Measurements from ENCODE around the gene PPM1E.
"Not testable (repeated sequence)": the region's sequence is repeated elsewhere in the genome, so short reads cannot be mapped to it uniquely, and the experiment has no call there.

The PPM1E gene

DNA sequence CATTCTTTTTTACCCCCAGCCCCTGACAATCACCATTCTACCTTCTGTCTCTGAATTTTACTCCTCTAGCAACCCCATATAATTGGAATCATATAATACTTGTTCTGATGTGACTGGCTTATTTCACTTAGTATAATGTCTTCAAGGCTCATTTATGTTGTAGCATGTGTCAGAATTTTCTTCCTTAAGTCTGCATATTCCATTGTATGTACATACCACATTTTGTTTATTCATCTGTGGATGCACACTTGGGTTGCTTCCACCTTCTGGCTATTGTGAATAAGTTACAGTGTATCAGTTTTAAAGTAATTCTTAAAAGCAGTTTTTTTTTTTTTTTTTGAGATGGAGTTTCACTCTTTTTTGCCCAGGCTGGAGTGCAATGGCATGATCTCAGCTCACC, 24.7 kb upstream of the PPM1E start:
- TF ChIP-seq, protein P1, sequence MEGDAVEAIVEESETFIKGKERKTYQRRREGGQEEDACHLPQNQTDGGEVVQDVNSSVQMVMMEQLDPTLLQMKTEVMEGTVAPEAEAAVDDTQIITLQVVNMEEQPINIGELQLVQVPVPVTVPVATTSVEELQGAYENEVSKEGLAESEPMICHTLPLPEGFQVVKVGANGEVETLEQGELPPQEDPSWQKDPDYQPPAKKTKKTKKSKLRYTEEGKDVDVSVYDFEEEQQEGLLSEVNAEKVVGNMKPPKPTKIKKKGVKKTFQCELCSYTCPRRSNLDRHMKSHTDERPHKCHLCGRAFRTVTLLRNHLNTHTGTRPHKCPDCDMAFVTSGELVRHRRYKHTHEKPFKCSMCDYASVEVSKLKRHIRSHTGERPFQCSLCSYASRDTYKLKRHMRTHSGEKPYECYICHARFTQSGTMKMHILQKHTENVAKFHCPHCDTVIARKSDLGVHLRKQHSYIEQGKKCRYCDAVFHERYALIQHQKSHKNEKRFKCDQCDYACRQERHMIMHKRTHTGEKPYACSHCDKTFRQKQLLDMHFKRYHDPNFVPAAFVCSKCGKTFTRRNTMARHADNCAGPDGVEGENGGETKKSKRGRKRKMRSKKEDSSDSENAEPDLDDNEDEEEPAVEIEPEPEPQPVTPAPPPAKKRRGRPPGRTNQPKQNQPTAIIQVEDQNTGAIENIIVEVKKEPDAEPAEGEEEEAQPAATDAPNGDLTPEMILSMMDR (IDR thresholded peaks at IDR 0.05; ENCODE audit: control insufficient read depth, extremely low read depth, insufficient read depth), result no peak
- no peak overlapping the region for H3K4me3 ChIP-seq (ENCODE audit: low read depth, low read length)
- DNase-seq (ENCODE audit: low read depth), result no peak

- no peak for DNase-seq (ENCODE audit: low read depth)
- TF ChIP-seq, protein P1 (IDR thresholded peaks at IDR 0.05; ENCODE audit: control insufficient read depth, extremely low read depth, insufficient read depth), result no peak
- no peak overlapping the region for H3K4me3 ChIP-seq (ENCODE audit: low read depth, low read length)
Observed at GRCh38 chr17:58734040-58734439, 21.6 kb upstream of the PPM1E start.

DNA sequence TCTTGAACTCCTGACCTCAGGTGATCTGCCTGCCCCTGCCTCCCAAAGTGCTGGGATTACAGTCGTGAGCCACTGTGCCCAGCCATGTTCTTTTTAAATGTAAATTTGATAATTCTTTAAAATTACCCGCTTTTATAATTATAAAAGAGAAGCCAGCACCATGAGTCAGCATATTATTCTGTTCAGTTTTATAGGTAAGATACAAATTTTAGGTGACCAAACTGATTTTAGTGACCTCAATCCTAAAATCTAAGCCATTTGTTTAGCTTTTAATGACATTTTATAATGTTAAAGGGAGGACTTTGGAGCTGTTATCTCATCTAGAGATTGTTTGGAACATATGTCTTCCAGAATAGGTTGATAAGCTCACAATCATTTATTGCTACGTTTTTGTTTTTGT, 20.8 kb upstream of the PPM1E start:
- TF ChIP-seq, protein P1 (IDR thresholded peaks at IDR 0.05; ENCODE audit: control insufficient read depth, extremely low read depth, insufficient read depth), result no peak
- H3K4me3 ChIP-seq (ENCODE audit: low read depth, low read length), result no peak overlapping the region
- no peak for DNase-seq (ENCODE audit: low read depth)

DNA sequence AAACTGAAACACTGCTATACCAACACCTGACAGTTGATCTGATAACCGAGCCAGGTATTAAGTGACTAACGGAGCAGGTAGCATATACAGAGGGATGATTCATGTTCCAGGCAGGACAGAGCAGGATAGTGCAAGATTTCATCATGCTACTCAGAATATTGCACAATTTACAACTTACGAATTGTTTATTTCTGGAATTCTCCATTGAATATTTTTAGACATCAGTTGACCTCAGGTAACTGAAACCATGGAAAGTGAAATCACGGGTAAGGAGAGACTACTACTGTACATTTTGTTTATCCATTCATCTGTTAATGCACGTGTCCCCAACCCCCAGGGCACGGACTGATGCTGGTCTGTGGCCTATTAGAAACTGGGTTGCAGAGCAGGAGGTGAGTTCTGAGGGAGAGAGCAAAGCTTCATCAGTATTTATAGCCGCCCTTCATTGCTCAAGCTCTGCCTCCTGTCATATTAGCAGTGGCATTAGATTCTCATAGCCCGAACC, 14.5 kb upstream of the PPM1E start:
- DNase-seq (ENCODE audit: low read depth), result no peak
- TF ChIP-seq, protein P1 (IDR thresholded peaks at IDR 0.05; ENCODE audit: control insufficient read depth, extremely low read depth, insufficient read depth), result no peak
- no peak overlapping the region for H3K4me3 ChIP-seq (ENCODE audit: low read depth, low read length)

GRCh38 chr17:58747674-58748073, 8.0 kb upstream of the PPM1E start:
- TF ChIP-seq, protein P1 (IDR thresholded peaks at IDR 0.05; ENCODE audit: control insufficient read depth, extremely low read depth, insufficient read depth), result no peak
- no peak for DNase-seq (ENCODE audit: low read depth)
- no peak overlapping the region for H3K4me3 ChIP-seq (ENCODE audit: low read depth, low read length)

DNA sequence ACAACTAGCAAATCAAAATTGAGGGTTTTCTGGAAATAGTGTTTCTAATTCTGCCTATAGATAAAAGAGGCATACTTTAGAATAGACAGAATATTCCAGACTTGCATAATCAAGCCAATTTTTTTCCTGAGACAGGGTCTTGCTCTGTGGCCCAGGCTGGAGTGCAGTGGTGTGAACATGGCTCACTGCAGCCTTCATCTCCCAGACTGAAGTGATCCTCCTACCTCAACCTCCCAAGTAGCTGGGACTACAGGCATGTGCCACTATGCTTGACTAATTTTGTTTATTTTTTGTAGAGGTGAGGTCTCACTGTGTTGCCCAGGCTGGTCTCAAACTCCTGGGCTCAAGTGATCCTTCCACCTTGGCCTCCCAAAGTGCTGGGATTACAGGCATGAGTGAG, 6.0 kb upstream of the PPM1E start:
- not testable (repeated sequence) for H3K4me3 ChIP-seq (ENCODE audit: low read depth, low read length); DNase-seq (ENCODE audit: low read depth)

DNA sequence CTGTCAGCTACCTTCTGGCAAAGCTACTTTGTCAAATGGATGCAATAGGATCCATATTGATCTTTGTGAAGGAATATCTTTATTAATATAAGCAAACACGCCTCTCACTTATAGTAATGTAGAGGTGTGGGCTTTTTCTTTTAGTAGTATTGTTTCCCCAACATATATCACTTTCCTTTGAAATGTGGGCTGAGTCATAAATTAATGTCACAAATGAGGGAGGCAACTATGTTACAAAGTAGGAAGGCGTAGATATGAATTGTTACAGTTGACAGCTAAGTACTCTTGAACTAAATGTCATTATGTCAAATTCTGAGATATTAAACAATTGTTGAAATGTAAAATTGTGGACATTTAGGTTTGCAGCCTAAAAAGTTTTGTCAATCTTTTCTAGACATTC, 2.6 kb upstream of the PPM1E start:
- no peak for DNase-seq (ENCODE audit: low read depth)
- no peak overlapping the region for H3K4me3 ChIP-seq (ENCODE audit: low read depth, low read length)
- TF ChIP-seq, protein P1 (IDR thresholded peaks at IDR 0.05; ENCODE audit: control insufficient read depth, extremely low read depth, insufficient read depth), result no peak

All from LNCaP clone FGC (cell line).